Heart left ventricle (tissue), 16 donors: ENCODE results near the gene ALK. TPM values are rescaled to one million over a fixed set of nuclear protein-coding genes. Genes with fewer than 3 reads are reported as not detected.

Source experiments
- ATAC-seq, 4 donors: fragments of 200-7000 bp; cut with Tn5 transposase; one replicate each; pipeline ENCODE4 v1.9.1; 2020 to 2022; ENCODE audit warnings: moderate library complexity in 4 of 4, mild to moderate bottlenecking in 3 of 4, moderate number of reproducible peaks in 1 of 4
- DNase-seq, 5 donors: peaks; one replicate each; pipeline ENCODE4 v3.0.0-alpha.2; 2020
- H3K27ac ChIP-seq, 12 donors: fragments of 200-600 bp; sonication (generic) in 4 of 12; one replicate each; pipeline versions ENCODE4 v1.5.0 to v1.8.0; 2016 to 2022; ENCODE audit warnings: mild to moderate bottlenecking in 2 of 12
- H3K27me3 ChIP-seq, 9 donors: fragments of 200-600 bp; sonication (generic) in 2 of 9; one replicate each; pipeline versions ENCODE4 v1.5.1 to v1.8.0; 2016 to 2022; ENCODE audit warnings: mild to moderate bottlenecking in 3 of 9
- H3K36me3 ChIP-seq, 9 donors: fragments of 200-600 bp; sonication (generic) in 2 of 9; one replicate each; pipeline versions ENCODE4 v1.5.0 to v1.8.0; 2018 to 2022; ENCODE audit warnings: mild to moderate bottlenecking in 2 of 9
- H3K4me1 ChIP-seq, 12 donors: fragments of 200-600 bp; sonication (generic) in 4 of 12; one replicate each; pipeline versions ENCODE4 v1.5.0 to v1.8.0; 2016 to 2022; ENCODE audit warnings: mild to moderate bottlenecking in 3 of 12
- H3K4me3 ChIP-seq, 12 donors: fragments of 200-600 bp; sonication (generic) in 4 of 12; one replicate each; pipeline versions ENCODE4 v1.5.0 to v1.8.0; 2017 to 2022; ENCODE audit warnings: mild to moderate bottlenecking in 9 of 12, moderate library complexity in 4 of 12
- H3K9me3 ChIP-seq, 12 donors: fragments of 200-600 bp; sonication (generic) in 4 of 12; one replicate each; pipeline versions ENCODE4 v1.5.0 to v1.8.0; 2016 to 2022; ENCODE audit warnings: mild to moderate bottlenecking in 1 of 12
- CTCF ChIP-seq, 12 donors: fragments of 200-600 bp; sonication (generic) in 4 of 12; IDR thresholded peaks; one replicate each; pipeline versions ENCODE4 v1.5.0 to v1.8.0; 2018 to 2022; ENCODE audit warnings: antibody characterized with exemption in 12 of 12, mild to moderate bottlenecking in 5 of 12
- POLR2A ChIP-seq, 2 donors: fragments of 450-650 bp; IDR thresholded peaks; one replicate each; pipeline ENCODE4 v1.6.1; 2017; ENCODE audit warnings: antibody characterized with exemption in 2 of 2, mild to moderate bottlenecking in 2 of 2, moderate library complexity in 2 of 2
- WGBS, 4 donors: extraction: QIAGEN DNeasy Blood & Tissue Kit in 2 of 4; methylation state at CpG; one replicate each; pipeline versions ENCODE4 v1.1.5 to v1.1.7; 2013 to 2018; 5-methylcytosine and 5-hydroxymethylcytosine counted together
- intact Hi-C, 10 donors: fragments of 100-400 bp; cut with DNase I; formaldehyde crosslinking; loops; one replicate each; pipeline versions ENCODE4 v1.11.1 to v1.14.2; 2022
- polyA plus RNA-seq, 2 donors: library from polyadenylated mRNA; stranded (reverse); fragments of 200-250 nt; gene quantifications; one replicate each; pipeline ENCODE4 v1.2.3, GENCODE V29; 2013
- total RNA-seq, 9 donors: library from RNA; depleted of rRNA in 2 of 9; stranded (reverse); fragments of >200 nt in 2 of 9; fragmentation: NEBNext Ultra II Directional in 3 of 9; extraction: Animal tissue kit (Norgen Biotek cat#: 25700) in 3 of 9; gene quantifications; one replicate each; pipeline versions ENCODE4 v1.1.0 to v1.2.4, GENCODE V29; 2016 to 2023
- donor health status: ischemic (EF 13 %, LVEDD 7.1; RV severe dilation, severe dysfunction).
- donor health status: healthy with polysubstance abuse.
- donor health status: DM: no; HTN: yes; CAD: no.
- donor health status: DM: no; HTN: no; CAD: no.
- donor health status: ischemic (EF 25% LVEDD 6.9; RV normal size, moderate dysfunction).
- donor health status: ischemic (EF 25% LVEDD 5.7; RV mildly dilated, moderate dysfunction).
- donor health status: healthy.
- donor health status: DM: yes; HTN: yes; CAD: no.
- donor health status: ischemic (EF 35%, LVEDD 5.7; RV mildly dilated, moderate dysfunction).
- donor health status: nonischemic (EF 11% LVEDD 7.7; RV severe dilation, severe dysfunction).
- donor health status: DM: yes; HTN: yes; CAD: no.
- donor health status: PGD.
- donor health status: ischemic (EF 29% LVEDD 5.4; RV normal size, mild dysfunction).
- donor health status: nonischemic (EF 23%, LVEDD 6.1; RV moderate dilation, normal function).

The ALK gene
- total and polyA plus RNA-seq, 11 donors = 0.05 to 0.50 (median 0.13) TPM; not detected in 5

GRCh38 chr2:29650631-29651097 is 270.7 kb downstream of the ALK start:
- Histone ChIP-seq H3K4me3 (no peak overlapping the region), H3K27me3 (no peaks in the 10 kb centered on the region), H3K36me3 (no peaks in the 10 kb centered on the region), H3K27ac (no peak overlapping the region), H3K4me1 (peaks cover 0 to 1% (median 0%) of the 10 kb centered on the region in 12 donors), H3K9me3 (peaks cover 0 to 22% (median 6%) of the 10 kb centered on the region in 12 donors)
- no peak for TF ChIP-seq POLR2A (IDR thresholded peaks at IDR 0.05)
- no peak for TF ChIP-seq CTCF (IDR thresholded peaks at IDR 0.05)
- DNase-seq (no peak), ATAC-seq (no peak)
- WGBS, 4 donors = 64 to 77% (median 69%) methylated on average over 8 of the region's 8 CpGs
- intact Hi-C loops = no loop called here

- no peaks in the 10 kb centered on the region for H3K27me3 ChIP-seq
- intact Hi-C loops = no loop called here
- H3K4me1 ChIP-seq = peaks cover 0 to 4% (median 0%) of the 10 kb centered on the region in 12 donors
- WGBS, 4 donors = 83 to 88% (median 85%) methylated on average over 1 of the region's 1 CpG
- ATAC-seq (no peak), DNase-seq (no peak)
- no peak overlapping the region for H3K27ac ChIP-seq
- no peak overlapping the region for H3K4me3 ChIP-seq
- H3K36me3 ChIP-seq = no peaks in the 10 kb centered on the region
- TF ChIP-seq POLR2A (IDR thresholded peaks at IDR 0.05) (no peak), CTCF (IDR thresholded peaks at IDR 0.05) (no peak)
- H3K9me3 ChIP-seq = peaks cover 0 to 22% (median 6%) of the 10 kb centered on the region in 12 donors
These were observed 276.4 kb downstream of the ALK start for GRCh38 chr2:29644949-29645348.

- no peaks in the 10 kb centered on the region for H3K36me3 ChIP-seq
- H3K27me3 ChIP-seq = no peaks in the 10 kb centered on the region
- peaks cover 0 to 9% (median under 1%) of the 10 kb centered on the region in 12 donors for H3K9me3 ChIP-seq
- peaks cover 0 to 4% (median 0%) of the 10 kb centered on the region in 12 donors for H3K4me1 ChIP-seq
- no peak overlapping the region for H3K27ac ChIP-seq
- intact Hi-C loops = no loop called here
- no peak for DNase-seq
- H3K4me3 ChIP-seq = no peak overlapping the region
- ATAC-seq = no peak
- TF ChIP-seq CTCF (IDR thresholded peaks at IDR 0.05) (no peak), POLR2A (IDR thresholded peaks at IDR 0.05) (no peak)
These were observed 278.2 kb downstream of the ALK start for GRCh38 chr2:29643196-29643595.

GRCh38 chr2:29640360-29640759 is 281.0 kb downstream of the ALK start:
- 58 to 72% (median 67%) methylated on average over 5 of the region's 5 CpGs for WGBS, 4 donors
- Histone ChIP-seq H3K27ac (no peak overlapping the region), H3K36me3 (no peaks in the 10 kb centered on the region), H3K9me3 (no peaks in the 10 kb centered on the region), H3K27me3 (no peaks in the 10 kb centered on the region), H3K4me1 (peaks cover 0 to 4% (median 0%) of the 10 kb centered on the region in 12 donors), H3K4me3 (no peak overlapping the region)
- ATAC-seq (no peak), DNase-seq (no peak)
- no peak for TF ChIP-seq POLR2A (IDR thresholded peaks at IDR 0.05)
- no peak for TF ChIP-seq CTCF (IDR thresholded peaks at IDR 0.05)
- intact Hi-C loops = no loop called here
